ENCODE measurements around the gene SPECC1.
"Not testable (repeated sequence)": the region's sequence is repeated elsewhere in the genome, so short reads cannot be mapped to it uniquely, and the experiment has no call there.

Gene SPECC1

GRCh38 chr17:19996502-19996901 is 12.7 kb upstream of the SPECC1 start:
- DNase-seq (ENCODE audit: low spot score), result no peak
- no peak for TF ChIP-seq CTCF (IDR thresholded peaks at IDR 0.05; ENCODE audit: extremely low read depth, missing control alignments)

- peak; percentile 44 for DNase-seq (ENCODE audit: low spot score)
These were observed 712 bp upstream of the SPECC1 start for GRCh38 chr17:20008242-20009051.

GRCh38 chr17:20009052-20009301 is 182 bp upstream of the SPECC1 start:
- no peak for DNase-seq (ENCODE audit: low spot score)
- TF ChIP-seq CTCF (IDR thresholded peaks at IDR 0.05; ENCODE audit: extremely low read depth, missing control alignments), result no peak

More at GRCh38 chr17:20008242-20009051, 712 bp upstream of the SPECC1 start:
- no peak for TF ChIP-seq CTCF (IDR thresholded peaks at IDR 0.05; ENCODE audit: extremely low read depth, missing control alignments)

- peak; percentile 5 for TF ChIP-seq CTCF (IDR thresholded peaks at IDR 0.05; ENCODE audit: extremely low read depth, missing control alignments)
- DNase-seq (ENCODE audit: low spot score), result peak; percentile 25
These were observed 1.1 kb downstream of the SPECC1 start for GRCh38 chr17:20010099-20010863.

GRCh38 chr17:20010936-20011335 is 1.8 kb downstream of the SPECC1 start:
- DNase-seq (ENCODE audit: low spot score), result no peak
- no peak for TF ChIP-seq CTCF (IDR thresholded peaks at IDR 0.05; ENCODE audit: extremely low read depth, missing control alignments)

GRCh38 chr17:20012017-20012536 is 2.9 kb downstream of the SPECC1 start:
- DNase-seq (ENCODE audit: low spot score), result no peak
- TF ChIP-seq CTCF (IDR thresholded peaks at IDR 0.05; ENCODE audit: extremely low read depth, missing control alignments), result no peak

GRCh38 chr17:20016475-20016992 is 7.4 kb downstream of the SPECC1 start:
- not testable (repeated sequence) for DNase-seq (ENCODE audit: low spot score)

Measured in GM20000 (cell line).